Keratinocyte (primary cell): ENCODE data around the gene HSP90AB1.

Source experiments
- EZH2 ChIP-seq: IDR thresholded peaks from one replicate; pipeline ENCODE4 v1.6.1; 2012; ENCODE audit warnings: inconsistent platforms, mild to moderate bottlenecking, low read length, moderate library complexity
- TF ChIP-seq, protein P1 (sequence below), 3 experiments: IDR thresholded peaks in 1 of 3; conservative IDR thresholded peaks in 1 of 3; optimal IDR thresholded peaks in 1 of 3; 2 replicates in 2 of 3; 3 replicates in 1 of 3; pipeline versions ENCODE3 to v1.5.1; 2011; ENCODE audit warnings: low read length in 3 of 3, mild to moderate bottlenecking in 3 of 3, moderate library complexity in 2 of 3, control low read depth in 1 of 3, inconsistent platforms in 1 of 3; ENCODE audit not compliant: insufficient read depth in 2 of 3; ENCODE audit errors: extremely low read depth in 1 of 3

DNA sequence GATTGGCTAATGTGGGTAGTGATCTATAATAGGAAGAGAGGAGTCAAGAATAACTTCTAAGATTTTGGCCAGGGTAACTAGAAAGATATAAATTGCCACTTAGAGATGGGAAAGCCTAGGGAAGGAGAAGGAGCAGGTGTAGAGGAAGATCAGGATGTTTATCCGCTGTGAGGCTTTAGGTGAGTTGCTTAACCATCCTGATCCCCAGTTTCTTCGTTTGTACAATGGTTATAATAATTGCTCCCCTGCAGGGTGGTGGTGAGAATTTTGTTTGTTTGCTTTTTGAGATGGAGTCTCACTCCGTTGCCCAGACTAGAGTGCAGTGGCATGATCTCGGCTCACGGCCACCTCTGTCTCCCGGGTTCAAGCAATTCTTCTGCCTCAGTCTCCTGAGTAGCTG lies 32.6 kb upstream of the HSP90AB1 start:
- TF ChIP-seq, protein P1, sequence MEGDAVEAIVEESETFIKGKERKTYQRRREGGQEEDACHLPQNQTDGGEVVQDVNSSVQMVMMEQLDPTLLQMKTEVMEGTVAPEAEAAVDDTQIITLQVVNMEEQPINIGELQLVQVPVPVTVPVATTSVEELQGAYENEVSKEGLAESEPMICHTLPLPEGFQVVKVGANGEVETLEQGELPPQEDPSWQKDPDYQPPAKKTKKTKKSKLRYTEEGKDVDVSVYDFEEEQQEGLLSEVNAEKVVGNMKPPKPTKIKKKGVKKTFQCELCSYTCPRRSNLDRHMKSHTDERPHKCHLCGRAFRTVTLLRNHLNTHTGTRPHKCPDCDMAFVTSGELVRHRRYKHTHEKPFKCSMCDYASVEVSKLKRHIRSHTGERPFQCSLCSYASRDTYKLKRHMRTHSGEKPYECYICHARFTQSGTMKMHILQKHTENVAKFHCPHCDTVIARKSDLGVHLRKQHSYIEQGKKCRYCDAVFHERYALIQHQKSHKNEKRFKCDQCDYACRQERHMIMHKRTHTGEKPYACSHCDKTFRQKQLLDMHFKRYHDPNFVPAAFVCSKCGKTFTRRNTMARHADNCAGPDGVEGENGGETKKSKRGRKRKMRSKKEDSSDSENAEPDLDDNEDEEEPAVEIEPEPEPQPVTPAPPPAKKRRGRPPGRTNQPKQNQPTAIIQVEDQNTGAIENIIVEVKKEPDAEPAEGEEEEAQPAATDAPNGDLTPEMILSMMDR (optimal IDR thresholded peaks at IDR 0.05 in 1 of 3, IDR thresholded peaks at IDR 0.05 in 1 of 3, conservative IDR thresholded peaks at IDR 0.05 in 1 of 3; ENCODE audit: extremely low read depth in 1 of 3, insufficient read depth in 2 of 3, low read length in 3 of 3): no peak
- TF ChIP-seq EZH2: no peak
